NCI-H1048 (cell line): ENCODE results near the gene LSM10.

Source experiments
- DNase-seq: peaks from one replicate; lab custom pipeline; 2025; lab: John Stamatoyannopoulos, UW

The LSM10 gene

DNA sequence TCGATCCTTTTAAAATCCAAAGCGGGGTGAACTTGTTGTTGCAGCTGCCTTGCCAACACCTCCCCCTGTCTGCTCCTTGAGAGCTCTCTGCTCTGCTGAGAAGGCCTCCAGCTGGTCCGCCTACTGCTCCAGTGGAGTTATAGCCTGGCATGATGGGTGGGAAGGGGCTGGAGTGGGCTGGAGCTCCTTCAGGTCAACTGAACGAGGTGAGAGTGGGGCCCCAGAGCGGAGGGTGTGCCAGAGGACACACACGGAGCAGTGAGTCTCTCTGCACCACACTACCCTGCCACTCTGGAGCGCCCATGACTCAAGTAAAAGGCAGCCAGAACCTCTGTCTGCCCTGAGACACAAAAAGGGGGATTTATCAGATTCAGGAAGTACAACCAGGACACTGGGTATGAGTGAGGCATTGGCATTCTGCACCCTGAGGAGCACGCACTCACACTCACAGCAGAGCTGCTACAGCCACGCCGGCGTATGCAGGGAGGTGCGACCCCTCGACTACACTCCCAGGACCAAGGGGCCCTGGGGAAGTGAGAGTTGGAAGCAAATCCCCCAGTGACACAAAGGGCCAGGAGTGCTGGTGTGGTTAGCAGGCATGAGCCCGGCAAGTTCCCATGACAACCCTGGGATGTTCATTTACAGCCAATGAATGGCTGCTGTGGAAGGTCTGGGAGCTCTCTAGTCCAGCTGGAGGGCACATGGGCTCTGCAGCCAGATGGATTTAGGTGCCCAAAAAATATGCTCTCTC is 46.3 kb downstream of the LSM10 start:
- no peak for DNase-seq

DNA sequence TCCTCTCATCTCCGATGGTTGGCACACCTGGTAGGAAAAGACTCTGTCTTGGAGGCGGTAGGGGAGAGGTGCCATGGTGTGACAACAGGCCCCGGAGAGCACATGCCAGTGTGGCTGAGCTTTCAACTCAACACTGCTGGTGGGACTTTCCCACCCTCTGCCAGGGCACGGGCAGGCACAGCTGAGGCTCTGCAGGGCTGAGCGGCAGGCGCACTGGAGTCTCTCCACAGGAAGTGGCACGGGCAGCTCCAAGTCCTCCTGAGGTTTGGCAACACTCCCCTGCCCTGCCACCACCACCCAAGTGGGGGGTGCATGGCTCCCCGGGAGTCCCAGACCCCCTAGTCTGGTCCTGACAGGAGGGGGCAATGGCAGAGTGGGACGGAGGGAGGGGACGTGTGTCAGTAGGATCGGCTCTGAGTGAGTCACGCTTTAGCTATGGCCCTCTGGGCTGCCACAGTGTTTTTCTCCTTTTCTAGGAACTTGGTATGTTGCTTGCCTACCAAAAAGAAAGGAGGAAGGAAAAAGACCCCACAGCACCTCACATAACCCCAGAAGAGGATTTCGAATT is 47.0 kb downstream of the LSM10 start:
- no peak for DNase-seq

DNA sequence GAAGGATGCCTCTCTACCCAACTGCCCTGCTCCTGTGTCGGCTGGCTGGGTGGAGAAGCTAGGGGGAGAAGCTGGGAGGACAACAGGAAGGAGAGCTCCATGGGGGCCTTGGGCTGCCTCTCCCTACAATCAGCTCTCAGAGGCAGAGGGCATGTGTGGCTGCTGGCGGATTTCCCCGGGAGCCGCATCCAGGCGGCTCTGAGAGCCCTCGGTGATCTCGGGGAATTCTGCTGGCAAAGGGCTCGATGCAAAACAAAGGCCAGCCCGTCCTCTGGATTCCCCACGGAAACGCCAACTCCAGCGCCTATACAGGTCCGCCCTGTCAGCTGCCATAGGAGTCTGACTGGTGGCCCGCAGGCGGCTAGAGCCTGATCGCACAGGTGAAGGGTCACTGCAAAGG is 47.9 kb downstream of the LSM10 start:
- DNase-seq: no peak

DNA sequence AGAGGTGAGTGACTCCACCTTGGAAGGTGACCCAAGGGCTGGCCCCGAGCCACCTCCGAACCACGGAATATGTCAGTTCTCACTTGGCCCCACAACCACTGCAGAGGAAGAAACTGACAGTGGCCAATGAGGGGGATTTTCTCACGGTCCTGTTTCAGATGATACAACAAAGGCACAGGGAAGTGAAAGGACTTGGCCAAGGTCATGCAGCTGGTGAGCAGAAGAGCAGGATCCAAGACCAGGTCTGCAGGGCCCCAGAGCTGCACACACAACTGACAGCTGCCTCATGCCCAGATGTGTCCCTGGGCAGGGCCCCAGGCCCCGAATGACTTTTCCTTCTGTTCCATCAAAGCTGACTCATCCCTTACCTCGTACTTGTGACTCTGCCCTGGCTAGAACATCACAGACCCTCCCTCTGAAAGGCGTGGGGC is 48.5 kb downstream of the LSM10 start:
- DNase-seq: no peak

DNA sequence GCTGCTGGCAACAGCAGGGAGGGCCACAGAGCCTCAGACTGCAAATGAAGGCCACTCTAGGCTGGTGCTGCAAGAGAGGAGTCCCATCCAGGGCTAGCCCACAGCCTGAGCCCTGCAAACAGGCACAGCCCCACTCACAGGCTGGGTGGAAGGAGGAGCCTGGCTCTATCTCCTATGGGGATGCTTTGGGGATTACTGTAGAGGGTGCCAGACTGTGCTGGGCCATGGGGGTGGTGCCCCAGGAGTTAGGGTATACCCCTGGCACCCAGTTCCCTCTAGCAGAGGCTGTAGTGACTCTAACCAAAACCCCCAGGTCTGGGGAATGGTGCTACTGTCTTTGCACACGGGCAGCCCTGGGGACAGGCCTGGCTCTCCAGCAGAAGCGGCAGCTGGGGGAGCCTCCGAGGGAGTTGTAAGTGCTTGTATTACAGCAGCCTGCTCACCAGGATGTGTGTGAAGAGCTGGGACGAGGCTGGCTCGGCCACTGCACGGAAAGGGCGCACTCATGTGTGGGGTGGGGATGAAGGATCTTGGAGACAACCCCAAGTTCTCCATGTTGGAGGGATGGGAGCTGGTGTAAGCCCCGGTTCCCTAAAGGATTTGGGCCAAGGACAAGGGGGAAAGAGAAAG is 50.9 kb downstream of the LSM10 start:
- DNase-seq: no peak

DNA sequence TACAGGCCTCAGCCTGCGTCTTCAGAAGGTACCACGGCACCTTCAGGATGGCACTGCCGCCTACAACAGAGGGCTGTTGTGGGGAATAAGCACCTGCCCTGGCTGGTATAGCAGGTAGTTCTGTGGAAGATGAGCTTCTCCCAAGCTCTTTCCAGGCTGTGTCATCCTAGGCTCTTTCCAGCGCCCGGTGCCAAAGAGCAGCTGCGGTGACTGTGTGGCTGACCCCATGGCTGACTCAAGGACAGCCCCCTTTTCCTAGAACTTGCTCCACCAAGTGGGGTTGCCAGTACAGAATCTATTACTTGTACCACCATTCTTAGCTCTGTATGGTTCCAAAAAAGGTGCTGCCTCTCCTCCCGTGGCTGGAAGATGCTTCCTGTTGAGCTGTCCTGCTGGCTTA is 52.4 kb downstream of the LSM10 start:
- DNase-seq: no peak

DNA sequence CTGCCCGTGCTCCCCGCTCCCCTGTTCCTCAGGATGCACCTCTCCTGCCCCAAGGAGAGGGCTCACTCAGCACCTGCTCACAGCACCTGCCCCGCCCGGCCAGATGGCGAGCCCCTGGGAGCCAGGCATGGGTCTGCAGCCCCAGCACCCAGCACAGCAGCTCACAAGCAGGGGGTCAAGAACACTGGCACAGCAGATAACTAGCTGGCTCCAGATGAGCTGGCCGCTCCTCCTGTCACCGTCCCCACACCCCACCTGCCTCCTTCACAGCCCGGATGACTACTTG is 53.4 kb downstream of the LSM10 start:
- DNase-seq: no peak

DNA sequence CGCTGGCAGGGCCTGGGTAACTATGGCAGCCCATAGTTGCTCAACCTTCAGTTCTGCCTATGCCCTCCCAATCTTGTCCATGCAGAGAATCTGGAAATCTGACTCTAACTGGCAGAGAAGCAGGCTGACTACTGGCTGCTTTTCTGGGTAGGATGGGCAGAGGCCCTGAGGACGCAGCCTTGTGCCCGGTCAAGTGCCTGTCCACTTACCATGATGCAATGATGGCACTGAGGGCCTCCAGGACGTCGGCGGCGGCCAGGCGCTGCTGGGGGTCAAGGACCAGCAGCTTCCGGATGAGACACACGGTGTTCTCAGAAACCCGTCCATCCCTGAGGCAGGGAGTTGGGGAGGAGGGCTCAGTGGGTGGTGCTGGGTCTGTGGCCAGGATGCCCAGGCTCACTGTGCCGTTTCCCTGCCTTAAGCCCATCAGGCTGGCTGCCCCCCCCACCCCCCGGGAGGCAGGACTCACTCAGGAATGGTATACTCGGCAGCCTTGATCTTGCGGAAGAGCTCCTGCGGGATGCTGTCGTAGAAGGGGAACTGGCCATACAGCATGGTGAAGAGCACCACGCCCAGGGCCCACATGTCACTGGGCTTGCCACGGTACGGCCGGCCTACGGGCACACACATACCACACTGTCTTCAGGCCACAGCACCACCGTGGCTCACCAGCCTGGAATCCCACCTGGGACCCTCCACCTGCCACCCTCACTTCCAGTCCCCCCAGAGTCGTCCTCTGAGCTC is 53.9 kb downstream of the LSM10 start:
- no peak for DNase-seq
